Right lobe of liver (tissue), 6 donors: ENCODE measurements around the gene PRKCA. TPM values are rescaled to one million over a fixed set of nuclear protein-coding genes. Genes with fewer than 3 reads are reported as not detected.
"Not testable (repeated sequence)": the region's sequence is repeated elsewhere in the genome, so short reads cannot be mapped to it uniquely, and the experiment has no call there.

ENCODE experiments used
- ATAC-seq, 4 donors: fragments of 200-7000 bp; cut with Tn5 transposase; one replicate each; pipeline ENCODE4 v1.9.1; 2020; ENCODE audit warnings: mild to moderate bottlenecking in 4 of 4, moderate library complexity in 4 of 4
- DNase-seq, 3 donors: peaks; one replicate each; pipeline ENCODE4 v3.0.0-alpha.2; 2020
- H3K27ac ChIP-seq, 3 donors: fragments of 200-600 bp; one replicate each; pipeline ENCODE4 v1.8.0; 2022
- H3K27me3 ChIP-seq, 2 donors: fragments of 200-600 bp; one replicate each; pipeline ENCODE4 v1.8.0; 2022
- H3K36me3 ChIP-seq, 4 donors: fragments of 200-600 bp; sonication (generic) in 1 of 4; one replicate each; pipeline versions ENCODE4 v1.5.1 to v1.8.0; 2017 to 2022; ENCODE audit warnings: control low read depth in 1 of 4
- H3K4me1 ChIP-seq, 4 donors: fragments of 200-600 bp; sonication (generic) in 1 of 4; one replicate each; pipeline versions ENCODE4 v1.5.1 to v1.8.0; 2017 to 2022; ENCODE audit warnings: control low read depth in 1 of 4
- H3K4me3 ChIP-seq, 3 donors: fragments of 200-600 bp; one replicate each; pipeline ENCODE4 v1.8.0; 2022
- H3K9me3 ChIP-seq, 4 donors: fragments of 200-600 bp; sonication (generic) in 1 of 4; one replicate each; pipeline versions ENCODE4 v1.5.1 to v1.8.0; 2017 to 2022; ENCODE audit warnings: control low read depth in 1 of 4
- POLR2A ChIP-seq: fragments of 450-650 bp; IDR thresholded peaks from one replicate; pipeline ENCODE4 v1.6.1; 2017; ENCODE audit warnings: antibody characterized with exemption, mild to moderate bottlenecking
- WGBS: methylation state at CpG from one replicate; pipeline ENCODE4 v1.1.6; 2018; ENCODE audit warnings: low coverage, low lambda C conversion rate; ENCODE audit not compliant: insufficient coverage; ENCODE audit errors: missing lambda C conversion rate; 5-methylcytosine and 5-hydroxymethylcytosine counted together
- intact Hi-C, 2 donors: fragments of 100-400 bp; cut with DNase I; formaldehyde crosslinking; loops; one replicate each; pipeline versions ENCODE4 v1.11.2 to v1.14.1; 2022
- total RNA-seq, 6 experiments: library from RNA; depleted of rRNA in 2 of 6; stranded (reverse); fragments of >200 nt in 2 of 6; fragmentation: NEBNext Ultra II Directional in 3 of 6; extraction: Animal tissue kit (Norgen Biotek cat#: 25700) in 3 of 6; gene quantifications; one replicate each; pipeline versions ENCODE4 v1.1.0 to v1.2.4, GENCODE V29; 2016 to 2023
- TF ChIP-seq, protein P1 (sequence below), 4 donors: fragments of 200-600 bp in 3 of 4; fragments of 450-650 bp in 1 of 4; IDR thresholded peaks; one replicate each; pipeline versions ENCODE4 v1.5.1 to v1.8.0; 2016 to 2022; ENCODE audit warnings: antibody characterized with exemption in 4 of 4, mild to moderate bottlenecking in 2 of 4
- donor health status: DM: no; HTN: yes; CAD: no.
- donor health status: DM: no; HTN: no; CAD: no.
- donor health status: DM: no; HTN: no; CAD: no.
- donor health status: DM: no; HTN: yes; CAD: no.
- donor health status: DM: no; HTN: yes; CAD: no.

The PRKCA gene
- total RNA-seq, 6 experiments from 2014 or later = 11.7 to 23.0 (median 18.7) TPM

DNA sequence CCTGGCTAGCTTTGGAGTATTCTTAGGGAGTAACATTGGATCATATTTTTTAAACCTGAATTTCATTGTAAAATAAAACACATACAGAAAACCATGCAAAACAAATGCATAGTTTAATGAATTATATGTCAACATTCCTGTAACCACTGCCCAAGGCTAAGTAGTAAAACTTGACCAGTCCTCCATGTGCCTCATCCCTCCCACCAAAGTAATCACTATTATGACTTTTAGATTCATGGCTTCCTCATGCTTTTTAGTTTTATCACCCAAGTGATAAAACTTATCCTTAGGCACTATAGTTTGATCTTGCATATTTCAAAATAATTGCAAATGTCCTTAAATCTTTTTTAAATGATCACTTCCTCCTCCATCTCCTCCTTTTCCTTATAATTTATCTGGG is 20.4 kb downstream of the PRKCA start:
- TF ChIP-seq POLR2A = no peak
- TF ChIP-seq, protein P1, sequence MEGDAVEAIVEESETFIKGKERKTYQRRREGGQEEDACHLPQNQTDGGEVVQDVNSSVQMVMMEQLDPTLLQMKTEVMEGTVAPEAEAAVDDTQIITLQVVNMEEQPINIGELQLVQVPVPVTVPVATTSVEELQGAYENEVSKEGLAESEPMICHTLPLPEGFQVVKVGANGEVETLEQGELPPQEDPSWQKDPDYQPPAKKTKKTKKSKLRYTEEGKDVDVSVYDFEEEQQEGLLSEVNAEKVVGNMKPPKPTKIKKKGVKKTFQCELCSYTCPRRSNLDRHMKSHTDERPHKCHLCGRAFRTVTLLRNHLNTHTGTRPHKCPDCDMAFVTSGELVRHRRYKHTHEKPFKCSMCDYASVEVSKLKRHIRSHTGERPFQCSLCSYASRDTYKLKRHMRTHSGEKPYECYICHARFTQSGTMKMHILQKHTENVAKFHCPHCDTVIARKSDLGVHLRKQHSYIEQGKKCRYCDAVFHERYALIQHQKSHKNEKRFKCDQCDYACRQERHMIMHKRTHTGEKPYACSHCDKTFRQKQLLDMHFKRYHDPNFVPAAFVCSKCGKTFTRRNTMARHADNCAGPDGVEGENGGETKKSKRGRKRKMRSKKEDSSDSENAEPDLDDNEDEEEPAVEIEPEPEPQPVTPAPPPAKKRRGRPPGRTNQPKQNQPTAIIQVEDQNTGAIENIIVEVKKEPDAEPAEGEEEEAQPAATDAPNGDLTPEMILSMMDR (IDR thresholded peaks at IDR 0.05) = no peak
- DNase-seq (no peak), ATAC-seq (no peak)
- Histone ChIP-seq H3K27ac (no peak overlapping the region), H3K4me3 (no peak overlapping the region), H3K27me3 (no peaks in the 10 kb centered on the region), H3K4me1 (peaks cover 0 to 16% (median 0%) of the 10 kb centered on the region in 4 donors), H3K9me3 (peaks cover 0 to 8% (median 0%) of the 10 kb centered on the region in 4 donors), H3K36me3 (no peaks in the 10 kb centered on the region)
- intact Hi-C loops = no loop called here

DNA sequence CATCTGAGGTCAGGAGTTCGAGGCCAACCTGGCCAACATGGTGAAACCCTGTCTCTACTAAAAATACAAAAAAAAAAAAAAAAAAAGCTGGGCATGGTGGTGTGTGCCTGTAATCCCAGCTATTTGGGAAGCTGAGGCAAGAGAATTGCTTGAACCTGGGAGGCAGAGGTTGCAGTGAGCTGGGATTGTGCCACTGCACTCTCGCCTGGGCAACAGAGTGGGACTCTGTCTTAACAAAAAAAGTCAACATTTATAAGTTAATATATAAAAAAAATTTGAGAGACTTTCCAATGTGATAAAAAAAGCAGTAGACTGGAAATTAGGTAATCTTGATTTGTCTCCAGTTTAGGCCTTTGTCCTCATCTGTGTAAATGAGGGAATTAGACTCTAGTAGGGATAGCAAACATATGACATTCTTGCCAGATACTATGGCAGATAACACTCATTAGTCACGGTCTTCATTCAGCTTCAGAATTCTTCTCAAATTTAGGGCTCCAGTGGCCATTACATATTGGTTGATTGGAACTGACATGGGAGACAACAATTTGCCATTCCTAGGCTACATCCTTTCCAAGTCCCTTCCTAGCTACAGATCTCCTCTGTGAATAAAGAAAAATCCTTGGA is 22.1 kb downstream of the PRKCA start:
- Histone ChIP-seq H3K4me1 (peaks cover 0 to 16% (median 0%) of the 10 kb centered on the region in 4 donors), H3K27ac (peak overlapping the region in 1 of 3 donors; percentile 3)
- H3K36me3 ChIP-seq, intact Hi-C loops, H3K4me3 ChIP-seq, H3K9me3 ChIP-seq, H3K27me3 ChIP-seq: not testable (repeated sequence)
- WGBS = 30% methylated on average over 3 of the region's 3 CpGs
- DNase-seq (peak; percentile 45 to 64 (median 64)), ATAC-seq (peak; percentile 68 to 91 (median 86))

DNA sequence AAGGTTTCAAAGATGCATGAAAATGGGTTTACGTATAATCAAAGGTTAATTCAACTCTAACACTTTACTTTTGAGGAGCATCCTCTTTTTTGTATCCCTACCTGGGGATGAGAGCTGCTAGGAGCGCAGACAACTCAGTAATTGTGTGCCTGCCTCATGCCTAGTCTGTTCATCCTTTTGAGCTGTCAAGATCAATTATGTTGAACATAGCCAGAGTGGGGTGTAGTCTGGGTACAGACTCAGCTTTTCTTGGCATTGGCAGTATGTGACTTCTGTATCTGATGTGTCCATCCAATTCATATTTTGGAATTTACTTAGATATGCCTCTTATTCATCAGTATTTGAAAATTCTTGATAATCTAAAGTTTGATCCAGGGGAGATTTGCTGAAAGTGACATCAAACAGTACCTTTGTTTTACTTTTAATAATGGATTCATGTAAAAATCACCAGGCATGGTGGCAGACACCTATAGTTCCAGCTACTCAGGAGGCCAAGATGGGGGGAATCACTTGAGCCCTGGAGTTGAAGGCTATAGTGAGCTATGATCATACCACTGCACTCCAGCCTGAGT is 24.1 kb downstream of the PRKCA start:
- Histone ChIP-seq H3K27me3 (no peaks in the 10 kb centered on the region), H3K9me3 (peaks cover 0 to 5% (median 0%) of the 10 kb centered on the region in 4 donors), H3K4me3 (no peak overlapping the region), H3K4me1 (peaks cover 0 to 16% (median 0%) of the 10 kb centered on the region in 4 donors), H3K27ac (no peak overlapping the region), H3K36me3 (no peaks in the 10 kb centered on the region)
- DNase-seq = no peak
- 87% methylated on average over 2 of the region's 2 CpGs for WGBS
- no peak for ATAC-seq
- TF ChIP-seq POLR2A = no peak
- TF ChIP-seq, protein P1 (IDR thresholded peaks at IDR 0.05) = no peak
- intact Hi-C loops = no loop called here

DNA sequence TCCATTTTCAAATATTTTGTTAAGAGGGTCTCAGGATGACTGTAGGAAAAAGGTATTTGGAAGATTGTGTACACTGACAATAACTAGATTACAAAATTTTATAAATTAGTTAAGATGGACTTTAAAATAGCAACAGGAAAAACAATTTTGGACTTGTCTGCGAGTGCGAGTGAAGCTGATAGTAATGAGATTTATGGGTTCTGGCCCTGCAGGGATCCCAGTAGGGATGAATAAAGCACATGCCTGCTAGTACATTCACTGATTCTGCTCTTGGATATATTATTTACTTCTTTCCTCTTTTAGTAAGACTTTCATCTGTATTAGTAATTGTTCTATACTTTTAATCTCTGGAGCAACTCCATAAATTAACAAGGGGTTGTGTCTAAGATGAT is 28.2 kb downstream of the PRKCA start:
- no peak overlapping the region for H3K27ac ChIP-seq
- no peak overlapping the region for H3K4me3 ChIP-seq
- no peaks in the 10 kb centered on the region for H3K36me3 ChIP-seq
- H3K27me3 ChIP-seq = no peaks in the 10 kb centered on the region
- no peaks in the 10 kb centered on the region for H3K4me1 ChIP-seq
- TF ChIP-seq, protein P1 (IDR thresholded peaks at IDR 0.05) = no peak
- no peak for TF ChIP-seq POLR2A
- ATAC-seq = no peak
- no peaks in the 10 kb centered on the region for H3K9me3 ChIP-seq
- DNase-seq = no peak
- intact Hi-C loops = no loop called here
- 52% methylated on average over 2 of the region's 2 CpGs for WGBS

DNA sequence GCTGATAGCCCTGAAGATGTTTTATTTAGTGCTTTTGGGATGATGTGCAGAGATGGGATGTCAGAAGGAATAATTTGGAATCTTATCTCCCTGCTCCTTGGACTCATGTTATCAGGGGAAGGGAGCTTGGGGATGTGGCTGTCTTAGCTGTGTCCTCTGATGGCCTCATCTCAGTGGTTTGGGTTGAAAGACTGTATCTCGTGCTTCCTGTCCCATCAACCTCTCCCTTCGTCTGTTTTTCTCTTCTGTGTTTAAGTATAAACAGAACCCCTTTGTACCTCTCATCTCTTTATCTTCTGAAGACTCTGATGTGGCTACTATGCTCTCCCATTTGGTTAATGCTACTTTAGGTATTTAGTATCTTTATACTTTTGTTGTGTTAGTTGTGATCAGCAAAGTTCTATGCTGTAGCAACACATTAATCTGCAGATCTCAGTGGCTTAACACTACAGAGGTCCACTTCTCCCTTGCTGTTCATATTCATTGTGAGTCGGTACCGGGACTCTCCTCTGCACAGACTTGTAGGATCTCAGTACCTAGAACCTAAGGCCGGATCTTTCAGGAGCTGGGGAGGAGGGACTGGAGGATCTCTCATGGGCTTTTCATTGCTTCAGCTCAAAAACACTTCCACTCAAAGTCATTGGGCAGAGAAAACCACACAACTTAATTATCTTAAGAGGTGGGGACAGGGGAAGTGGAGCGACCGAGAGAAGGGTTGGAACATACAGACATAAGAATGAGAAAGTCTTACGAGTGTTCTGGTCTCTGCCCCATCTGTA is 28.8 kb downstream of the PRKCA start:
- no peak for ATAC-seq
- TF ChIP-seq, protein P1 (IDR thresholded peaks at IDR 0.05) = no peak

More for the DNA sequence above, 28.8 kb downstream of the PRKCA start:
- WGBS = 77% methylated on average over 8 of the region's 8 CpGs
- intact Hi-C loops = no loop called here
- Histone ChIP-seq H3K9me3 (no peaks in the 10 kb centered on the region), H3K27ac (no peak overlapping the region), H3K36me3 (no peaks in the 10 kb centered on the region), H3K4me3 (no peak overlapping the region), H3K4me1 (no peaks in the 10 kb centered on the region), H3K27me3 (no peaks in the 10 kb centered on the region)
- DNase-seq = no peak
